Neural progenitor cell (in vitro differentiated cells): ENCODE measurements around the gene CHERP. TPM values are rescaled to one million over a fixed set of nuclear protein-coding genes. Genes with fewer than 3 reads are reported as not detected.

Experiments
- DNase-seq: peaks from one replicate; pipeline ENCODE4 v3.0.0-alpha.2; 2016; ENCODE audit warnings: low spot score
- H2AFZ ChIP-seq: fragments of 200-600 bp; sonication (generic); replicated peaks from 2 replicates; pipeline ENCODE4 v1.6.1; 2016; ENCODE audit warnings: antibody characterized with exemption
- H3F3A ChIP-seq: fragments of 200-600 bp; sonication (generic); 2 replicates; pipeline ENCODE4 v1.6.1; 2016; ENCODE audit warnings: antibody characterized with exemption, low read depth
- H3K27ac ChIP-seq: fragments of 200-600 bp; sonication (generic); 2 replicates; pipeline ENCODE4 v1.5.1; 2016; ENCODE audit warnings: mild to moderate bottlenecking
- H3K27me3 ChIP-seq: fragments of 200-600 bp; sonication (generic); 2 replicates; pipeline ENCODE4 v1.6.1; 2016; ENCODE audit warnings: mild to moderate bottlenecking, moderate library complexity
- H3K36me3 ChIP-seq: fragments of 200-600 bp; sonication (generic); 2 replicates; pipeline ENCODE4 v1.5.1; 2016
- H3K4me1 ChIP-seq: fragments of 200-600 bp; sonication (generic); 2 replicates; pipeline ENCODE4 v1.6.1; 2016; ENCODE audit warnings: mixed run types
- H3K4me2 ChIP-seq: fragments of 200-600 bp; sonication (generic); 2 replicates; pipeline ENCODE4 v1.6.1; 2016
- H3K4me3 ChIP-seq: fragments of 200-600 bp; sonication (generic); 2 replicates; pipeline ENCODE4 v1.5.1; 2016
- H3K79me2 ChIP-seq: fragments of 200-600 bp; sonication (generic); 2 replicates; pipeline ENCODE4 v1.6.1; 2016; ENCODE audit warnings: low read depth
- H3K9ac ChIP-seq: fragments of 200-600 bp; sonication (generic); 2 replicates; pipeline ENCODE4 v1.6.1; 2016
- H3K9me3 ChIP-seq: fragments of 200-600 bp; sonication (generic); 2 replicates; pipeline ENCODE4 v1.5.1; 2016; ENCODE audit warnings: low read depth
- H4K20me1 ChIP-seq: fragments of 200-600 bp; sonication (generic); 2 replicates; pipeline ENCODE4 v1.6.1; 2016; ENCODE audit warnings: low read depth
- H3K27ac Mint-ChIP-seq: 3 replicates; pipeline ENCODE4 v1.8.0; 2021; ENCODE audit warnings: mixed read lengths
- H3K27me3 Mint-ChIP-seq: 2 replicates; pipeline ENCODE4 v1.8.0; 2022; ENCODE audit warnings: low read depth, mild to moderate bottlenecking, inconsistent platforms, moderate library complexity, mixed read lengths; ENCODE audit not compliant: insufficient read depth
- H3K36me3 Mint-ChIP-seq: 3 replicates; pipeline ENCODE4 v1.8.0; 2021; ENCODE audit warnings: mixed read lengths
- H3K4me1 Mint-ChIP-seq: 3 replicates; pipeline ENCODE4 v1.8.0; 2021; ENCODE audit warnings: mixed read lengths
- H3K4me3 Mint-ChIP-seq: 3 replicates; pipeline ENCODE4 v1.8.0; 2021; ENCODE audit warnings: mild to moderate bottlenecking, moderate library complexity, mixed read lengths
- H3K9me3 Mint-ChIP-seq: 3 replicates; pipeline ENCODE4 v1.8.0; 2020; ENCODE audit warnings: mixed read lengths
- CTCF ChIP-seq: fragments of 200-600 bp; sonication (generic); IDR thresholded peaks from 2 replicates; pipeline ENCODE4 v1.5.1; 2017; ENCODE audit warnings: antibody characterized with exemption, mild to moderate bottlenecking
- EZH2 ChIP-seq: fragments of 200-600 bp; sonication (generic); IDR thresholded peaks from 2 replicates; pipeline ENCODE4 v1.6.1; 2017; ENCODE audit warnings: antibody characterized with exemption, mild to moderate bottlenecking, moderate library complexity
- EZH2phosphoT487 ChIP-seq: fragments of 200-600 bp; sonication (generic); IDR thresholded peaks from 2 replicates; pipeline ENCODE4 v1.6.1; 2017; ENCODE audit warnings: antibody characterized with exemption
- total RNA-seq: library from RNA; depleted of rRNA; stranded (reverse); fragments of >200 nt; gene quantifications from 2 replicates; pipeline ENCODE4 v1.2.3, GENCODE V29; 2015; ENCODE audit warnings: low replicate concordance

The CHERP gene
- total RNA-seq, 1 donor from 2014 or later, result 5.5 TPM

DNA sequence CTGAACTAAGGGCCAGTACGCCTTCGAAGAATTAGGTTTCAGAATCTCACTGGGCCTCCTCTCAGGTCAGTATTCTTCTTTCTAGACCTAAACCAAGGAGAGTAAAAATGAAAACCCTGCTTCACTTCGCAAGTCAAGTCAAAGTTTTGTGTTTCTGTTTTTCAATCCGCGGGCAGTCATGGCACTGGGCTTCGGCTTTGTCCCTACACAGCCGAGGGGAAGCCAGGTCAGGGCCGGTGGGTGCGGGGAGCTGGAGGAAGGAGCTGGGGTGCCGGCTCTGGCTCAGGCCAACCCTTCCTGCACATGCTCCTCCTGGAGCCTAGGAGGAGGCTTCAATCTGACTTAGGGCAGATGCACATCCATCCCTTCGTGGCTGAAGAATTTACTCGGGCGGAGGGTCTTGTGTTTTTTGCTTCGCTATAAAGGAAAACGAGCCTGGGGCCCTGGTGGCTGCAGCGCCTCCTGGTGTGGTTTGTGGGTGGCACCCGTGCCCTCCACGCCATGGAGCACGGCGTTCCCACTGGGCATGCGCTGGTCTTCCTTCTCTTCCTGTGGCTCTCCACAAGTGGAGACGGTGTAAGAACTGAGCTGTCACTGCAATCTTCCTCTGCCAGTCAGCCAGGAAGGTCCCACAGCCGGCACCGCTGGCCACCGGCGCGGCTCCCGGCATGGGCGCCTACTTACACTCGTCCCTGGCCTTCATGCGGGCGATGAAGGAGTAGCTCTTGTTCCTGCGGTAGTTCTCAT is 23.6 kb downstream of the CHERP start:
- Histone ChIP-seq H3K4me3 (no peak overlapping the region), H3K9ac (no peak overlapping the region), H2AFZ (no peak overlapping the region), H3K9me3 (no peaks in the 10 kb centered on the region), H3K4me1 (no peaks in the 10 kb centered on the region), H4K20me1 (peaks cover 5% of the 10 kb centered on the region), H3K4me2 (no peak overlapping the region), H3F3A (no peaks in the 10 kb centered on the region), H3K27me3 (no peaks in the 10 kb centered on the region), H3K36me3 (no peaks in the 10 kb centered on the region), H3K27ac (no peak overlapping the region), H3K79me2 (no peaks in the 10 kb centered on the region)
- no peaks in the 10 kb centered on the region for H3K9me3 Mint-ChIP-seq
- no peak overlapping the region for H3K27ac Mint-ChIP-seq
- TF ChIP-seq CTCF, result peak; percentile 14
- TF ChIP-seq EZH2, result no peak
- TF ChIP-seq EZH2phosphoT487, result no peak
- no peaks in the 10 kb centered on the region for H3K4me1 Mint-ChIP-seq
- H3K4me3 Mint-ChIP-seq, result peak overlapping the region; percentile 33
- peaks cover 2% of the 10 kb centered on the region for H3K27me3 Mint-ChIP-seq
- H3K36me3 Mint-ChIP-seq, result peaks cover 23% of the 10 kb centered on the region
- no peak for DNase-seq

- Mint-ChIP-seq H3K4me3 (no peak overlapping the region), H3K27ac (no peak overlapping the region), H3K9me3 (no peaks in the 10 kb centered on the region), H3K4me1 (no peaks in the 10 kb centered on the region), H3K36me3 (peaks cover 25% of the 10 kb centered on the region), H3K27me3 (peaks cover 2% of the 10 kb centered on the region)
- Histone ChIP-seq H3K4me1 (no peaks in the 10 kb centered on the region), H2AFZ (no peak overlapping the region), H3K4me2 (no peak overlapping the region), H3K9me3 (no peaks in the 10 kb centered on the region), H3K27me3 (no peaks in the 10 kb centered on the region), H3K27ac (no peak overlapping the region), H3F3A (no peaks in the 10 kb centered on the region), H3K79me2 (no peaks in the 10 kb centered on the region), H3K4me3 (no peak overlapping the region), H3K9ac (no peak overlapping the region), H3K36me3 (no peaks in the 10 kb centered on the region), H4K20me1 (peaks cover 5% of the 10 kb centered on the region)
- DNase-seq, result no peak
- no peak for TF ChIP-seq CTCF
- TF ChIP-seq EZH2, result no peak
- TF ChIP-seq EZH2phosphoT487, result no peak
These were observed 24.2 kb downstream of the CHERP start for GRCh38 chr19:16518061-16518460.

- Mint-ChIP-seq H3K4me1 (no peaks in the 10 kb centered on the region), H3K27ac (no peak overlapping the region), H3K36me3 (peaks cover 27% of the 10 kb centered on the region), H3K9me3 (no peaks in the 10 kb centered on the region), H3K27me3 (peaks cover 2% of the 10 kb centered on the region), H3K4me3 (no peak overlapping the region)
- Histone ChIP-seq H3K4me3 (no peak overlapping the region), H4K20me1 (peaks cover 5% of the 10 kb centered on the region), H3K9me3 (no peaks in the 10 kb centered on the region), H3K9ac (no peak overlapping the region), H3F3A (no peaks in the 10 kb centered on the region), H3K4me2 (no peak overlapping the region), H3K36me3 (no peaks in the 10 kb centered on the region), H2AFZ (no peak overlapping the region), H3K27me3 (no peaks in the 10 kb centered on the region), H3K4me1 (no peaks in the 10 kb centered on the region), H3K27ac (no peak overlapping the region), H3K79me2 (no peaks in the 10 kb centered on the region)
- TF ChIP-seq EZH2phosphoT487 (no peak), EZH2 (no peak), CTCF (no peak)
- no peak for DNase-seq
These were observed 25.2 kb downstream of the CHERP start for GRCh38 chr19:16516923-16517610.
